K562 (cell line): ENCODE results near the gene RBM20. TPM values are rescaled to one million over a fixed set of nuclear protein-coding genes. Genes with fewer than 3 reads are reported as not detected.

ENCODE experiments used
- ATAC-seq: fragments of 200-7000 bp; cut with Tn5 transposase; 3 replicates; pipeline ENCODE4 v1.9.1; 2020; ENCODE audit warnings: moderate library complexity
- BruUV-seq: library from RNA; stranded (reverse); fragments of 400-500 nt; replicated peaks from 2 replicates; lab custom pipeline; 2021; lab: Mats Ljungman, UMichigan
- CTCF ChIA-PET: fragments of 300-600 bp; formaldehyde crosslinking; extraction: SDS; loops from one replicate; lab custom pipeline; 2021; ENCODE audit warnings: low intra/inter-chr PET ratio; lab: Yijun Ruan, JAX
- POLR2A ChIA-PET: fragments of 300-600, 350-650 bp; sonication (Branson Sonifier 250); formaldehyde crosslinking; extraction: SDS; loops from one replicate; lab custom pipeline; 2021; ENCODE audit warnings: antibody characterized with exemption, inconsistent platforms; lab: Yijun Ruan, JAX
- DNase-seq, 4 experiments: peaks; one replicate each; pipeline versions ENCODE4 v3.0.0 to v3.0.0-alpha.2; 2011 to 2018; ENCODE audit warnings: low spot score in 3 of 4, mixed read lengths in 3 of 4; ENCODE audit errors: extremely low read depth in 1 of 4
- FAIRE-seq: peaks from 2 replicates; lab custom pipeline; 2011; peaks lifted over from hg19 to GRCh38; lab: Jason Lieb, UNC
- H2AFZ ChIP-seq: 2 replicates; pipeline ENCODE4 v1.6.0; 2011; ENCODE audit warnings: low read depth, low read length, control low read depth, inconsistent platforms
- H3K27ac ChIP-seq: fragments of 200-600 bp; 3 replicates; pipeline ENCODE4 v1.8.0; 2011; ENCODE audit warnings: low read depth, mild to moderate bottlenecking, control low read depth, inconsistent platforms, low read length, moderate library complexity, mixed read lengths; ENCODE audit errors: extremely low read depth
- H3K27me3 ChIP-seq, 2 experiments: fragments of 300-600 bp in 1 of 2; 2 replicates in 1 of 2; 3 replicates in 1 of 2; pipeline versions ENCODE4 v1.6.0 to v1.8.0; 2011; ENCODE audit warnings: inconsistent platforms in 2 of 2, low read length in 2 of 2, mild to moderate bottlenecking in 1 of 2, mixed read lengths in 1 of 2, moderate library complexity in 1 of 2; ENCODE audit not compliant: control insufficient read depth in 2 of 2, insufficient read depth in 2 of 2
- H3K36me3 ChIP-seq: fragments of 300-600 bp; 3 replicates; pipeline ENCODE4 v1.8.0; 2011; ENCODE audit warnings: mild to moderate bottlenecking, low read length, inconsistent platforms; ENCODE audit not compliant: control insufficient read depth, insufficient read depth
- H3K4me1 ChIP-seq, 2 experiments: fragments of 200-600 bp in 1 of 2; replicated peaks in 1 of 2; 2 replicates in 1 of 2; 3 replicates in 1 of 2; pipeline versions ENCODE4 v1.5.1 to v1.8.0; 2011; ENCODE audit warnings: inconsistent platforms in 2 of 2, low read length in 2 of 2, mild to moderate bottlenecking in 1 of 2, mixed read lengths in 1 of 2, moderate library complexity in 1 of 2; ENCODE audit not compliant: control insufficient read depth in 2 of 2, insufficient read depth in 2 of 2
- H3K4me2 ChIP-seq: 2 replicates; pipeline ENCODE4 v1.6.1; 2011; ENCODE audit warnings: low read length, control low read depth, inconsistent platforms, mixed read lengths; ENCODE audit not compliant: insufficient read depth
- H3K4me3 ChIP-seq: fragments of 200-600 bp; sonication (generic), shearing (Covaris generic); 2 replicates; pipeline ENCODE4 v1.5.1; 2016; ENCODE audit warnings: control low read depth, inconsistent platforms
- H3K79me2 ChIP-seq: fragments of 200-600 bp; 3 replicates; pipeline ENCODE4 v1.8.0; 2011; ENCODE audit warnings: low read length, inconsistent platforms; ENCODE audit not compliant: control insufficient read depth, insufficient read depth
- H3K9ac ChIP-seq, 2 experiments: 2 replicates each; pipeline versions ENCODE4 v1.6.0 to v1.6.1; 2011; ENCODE audit warnings: low read depth in 2 of 2, low read length in 2 of 2, control low read depth in 1 of 2, inconsistent platforms in 1 of 2, mild to moderate bottlenecking in 1 of 2, mixed read lengths in 1 of 2; ENCODE audit not compliant: insufficient read depth in 1 of 2
- H3K9me1 ChIP-seq: one replicate; pipeline ENCODE4 v1.6.0; 2011; ENCODE audit warnings: inconsistent platforms, mild to moderate bottlenecking, low read length, moderate library complexity; ENCODE audit not compliant: control insufficient read depth, insufficient read depth
- H3K9me3 ChIP-seq: replicated peaks from 2 replicates; pipeline ENCODE4 v1.5.1; 2011; ENCODE audit warnings: low read depth, low read length, inconsistent platforms; ENCODE audit not compliant: control insufficient read depth, insufficient read depth
- H4K20me1 ChIP-seq: replicated peaks from 2 replicates; pipeline ENCODE4 v1.6.1; 2011; ENCODE audit warnings: low read length, inconsistent platforms, mixed read lengths; ENCODE audit not compliant: control insufficient read depth, insufficient read depth
- BACH1 ChIP-seq: fragments of 200-800 bp; sonication (Bioruptor generic); IDR thresholded peaks from 2 replicates; pipeline ENCODE4 v1.6.1; 2016; ENCODE audit warnings: missing genetic modification characterization, missing compliant biosample characterization
- CCAR2 ChIP-seq: fragments of 200-400 bp; formaldehyde crosslinking; IDR thresholded peaks from 2 replicates; pipeline ENCODE4 v1.6.1; 2017; ENCODE audit warnings: mild to moderate bottlenecking, low read depth, low read length
- FOXJ2 ChIP-seq: fragments of 200-800 bp; sonication (Bioruptor generic); IDR thresholded peaks from 2 replicates; pipeline ENCODE4 v1.6.1; 2016; ENCODE audit warnings: missing genetic modification characterization, missing compliant biosample characterization
- IRF2 ChIP-seq: sonication (generic); formaldehyde crosslinking; IDR thresholded peaks from 2 replicates; pipeline ENCODE4 v1.8.1; 2022; ENCODE audit warnings: mild to moderate bottlenecking, missing genetic modification reagents
- L3MBTL2 ChIP-seq: fragments of 450-650 bp; IDR thresholded peaks from 2 replicates; pipeline ENCODE4 v1.6.1; 2016; ENCODE audit warnings: mild to moderate bottlenecking, moderate library complexity
- MAZ ChIP-seq, 2 experiments: fragments of 450-650 bp in 1 of 2; sonication (generic) in 1 of 2; formaldehyde crosslinking; IDR thresholded peaks in 1 of 2; conservative IDR thresholded peaks in 1 of 2; 2 replicates each; pipeline versions ENCODE4 v1.4.0 to v1.5.0; 2020; ENCODE audit warnings: mild to moderate bottlenecking in 1 of 2, missing genetic modification reagents in 1 of 2
- NR2C1 ChIP-seq, 2 experiments: fragments of 450-650 bp; IDR thresholded peaks; 2 replicates each; pipeline ENCODE4 v1.6.1; 2017; ENCODE audit warnings: mild to moderate bottlenecking in 2 of 2, antibody characterized with exemption in 1 of 2, inconsistent platforms in 1 of 2, missing compliant biosample characterization in 1 of 2, missing genetic modification characterization in 1 of 2
- POLR2AphosphoS5 ChIP-seq: IDR thresholded peaks from 2 replicates; pipeline ENCODE4 v1.6.1; 2011; ENCODE audit warnings: mild to moderate bottlenecking, low read depth, low read length, moderate library complexity; ENCODE audit not compliant: control insufficient read depth, insufficient read depth
- RBM34 ChIP-seq: fragments of 200-400 bp; formaldehyde crosslinking; IDR thresholded peaks from 2 replicates; pipeline ENCODE4 v1.6.1; 2018; ENCODE audit warnings: low read length, borderline replicate concordance; ENCODE audit not compliant: insufficient read depth
- SAP30 ChIP-seq: fragments of 200-600 bp; sonication (generic); IDR thresholded peaks from 2 replicates; pipeline ENCODE4 v1.6.1; 2012; ENCODE audit warnings: borderline replicate concordance, low read depth, mild to moderate bottlenecking, moderate library complexity, low read length, control low read depth, inconsistent platforms; ENCODE audit not compliant: insufficient read depth, poor library complexity, severe bottlenecking
- ZNF175 ChIP-seq: fragments of 200-800 bp; sonication (Bioruptor generic); IDR thresholded peaks from 2 replicates; pipeline ENCODE4 v1.6.1; 2016; ENCODE audit warnings: low read depth, mild to moderate bottlenecking, missing genetic modification characterization, missing compliant biosample characterization
- ZNF507 ChIP-seq: conservative IDR thresholded peaks from 2 replicates; pipeline ENCODE4 v1.6.1; 2017; ENCODE audit warnings: missing genetic modification characterization, missing compliant biosample characterization
- ZNF584 ChIP-seq: fragments of 200-800 bp; sonication (Bioruptor generic); IDR thresholded peaks from 2 replicates; pipeline ENCODE4 v1.6.1; 2016; ENCODE audit warnings: low read depth, mild to moderate bottlenecking, missing genetic modification characterization, missing compliant biosample characterization
- ZNF668 ChIP-seq: fragments of 250-450 bp; sonication (Bioruptor Pico); IDR thresholded peaks from 2 replicates; pipeline ENCODE4 v1.8.0; 2022; ENCODE audit warnings: mild to moderate bottlenecking, inconsistent platforms
- WGBS: fragments of 100-300 bp; shearing (Covaris generic); methylation state at CpG from one replicate; pipeline ENCODE4 v1.1.6; 2016; ENCODE audit warnings: low coverage, mixed read lengths; ENCODE audit not compliant: insufficient coverage; ENCODE audit errors: missing lambda C conversion rate; 5-methylcytosine and 5-hydroxymethylcytosine counted together
- in situ Hi-C: fragments of 300-500 bp; cut with MboI; formaldehyde crosslinking; loops from 4 replicates; pipeline ENCODE4 v1.15.0; 2018; ENCODE audit warnings: inconsistent platforms, mixed read lengths
- intact Hi-C: fragments of 100-400 bp; cut with micrococcal nuclease; formaldehyde crosslinking; loops from 2 replicates; pipeline ENCODE4 v1.14.2; 2022
- polyA plus RNA-seq, 8 experiments: library from polyadenylated mRNA; depleted of rRNA in 4 of 8; stranded (reverse) in 5 of 8; unstranded in 3 of 8; fragments of >200 nt; fragmentation: Nextera tagmentation in 2 of 8; fragmentation: Illumina TruSeq in 1 of 8; extraction: Ambion mirVana in 2 of 8; extraction: Trizol in 1 of 8; gene quantifications; 2 replicates each; pipeline versions ENCODE4 v1.2.1 to v1.2.3, GENCODE V29; 2011 to 2014; ENCODE audit warnings: inconsistent platforms in 1 of 8, missing spikeins in 1 of 8
- total RNA-seq, 7 experiments: library from RNA; depleted of rRNA in 6 of 7; stranded (reverse); fragments of >200 nt in 6 of 7; fragmentation: Illumina TruSeq in 2 of 7; extraction: Trizol in 2 of 7; gene quantifications; 2 replicates each; pipeline versions ENCODE4 v1.2.1 to v1.2.3, GENCODE V29; 2011 to 2021; ENCODE audit warnings: low replicate concordance in 1 of 7
- TF ChIP-seq, protein P1 (sequence below): sonication (generic); formaldehyde crosslinking; IDR thresholded peaks from 2 replicates; pipeline ENCODE4 v1.8.0; 2022; ENCODE audit warnings: mild to moderate bottlenecking, missing genetic modification reagents
- TF ChIP-seq, protein P2 (sequence below): sonication (generic); formaldehyde crosslinking; IDR thresholded peaks from 2 replicates; pipeline ENCODE4 v1.8.0; 2022; ENCODE audit warnings: missing genetic modification reagents, mild to moderate bottlenecking, borderline replicate concordance
- TF ChIP-seq, protein P3 (sequence below): fragments of 250-450 bp; sonication (Bioruptor Pico); IDR thresholded peaks from 2 replicates; pipeline ENCODE4 v1.4.0; 2020; ENCODE audit warnings: mild to moderate bottlenecking, moderate library complexity, borderline replicate concordance

The RBM20 gene
- total and polyA plus RNA-seq, 9 of the 15 experiments (the other 6 are each of a cell fraction or from before 2014, with no cell fraction given), result 0.63 to 5.7 (median 3.2) TPM

DNA sequence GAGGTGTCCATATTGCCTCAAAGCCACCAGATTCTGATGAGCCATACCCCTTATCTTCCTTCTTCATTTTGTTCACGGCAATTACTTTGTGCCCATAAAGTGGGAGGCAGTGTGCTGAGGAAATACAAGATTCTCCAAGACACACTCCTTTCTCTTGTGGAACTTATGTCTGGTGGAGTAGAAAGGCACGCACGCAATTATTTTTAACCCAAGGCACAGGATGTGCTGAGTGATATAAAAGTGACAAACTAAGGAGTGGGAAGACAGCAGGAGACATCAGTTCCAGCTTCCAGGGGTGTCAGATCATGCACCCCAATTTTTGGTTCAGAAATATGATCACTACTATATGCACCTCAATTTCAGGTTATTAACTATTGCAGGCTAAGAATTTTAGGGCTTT, 132.9 kb downstream of the RBM20 start:
- 55% methylated on average over 3 of the region's 3 CpGs for WGBS
- H3K9me3 ChIP-seq, result no peaks in the 10 kb centered on the region
- POLR2A ChIA-PET, result no interaction called here
- H3K4me3 ChIP-seq, result no peak overlapping the region
- no peak overlapping the region for H2AFZ ChIP-seq
- no peaks in the 10 kb centered on the region for H4K20me1 ChIP-seq
- DNase-seq (no peak), ATAC-seq (no peak), FAIRE-seq (no peak)
- BruUV-seq, result no TSS peak
- H3K9me1 ChIP-seq, result peaks cover 2% of the 10 kb centered on the region
- no peak overlapping the region for H3K9ac ChIP-seq
- no peak overlapping the region for H3K27ac ChIP-seq
- CTCF ChIA-PET, result no interaction called here
- H3K36me3 ChIP-seq, result peaks cover 5% of the 10 kb centered on the region; the same call in 2 of the 3 replicates
- H3K4me2 ChIP-seq, result no peak overlapping the region
- intact Hi-C loops, result loop anchor here (10.0 kb wide), 1 partner anchor 462 kb away; no protein-coding TSS in a partner anchor
- H3K4me1 ChIP-seq, result peaks cover 22 to 56% of the 10 kb centered on the region in 2 experiments
- in situ Hi-C loops, result no loop called here
- no peaks in the 10 kb centered on the region for H3K27me3 ChIP-seq
- H3K79me2 ChIP-seq, result peaks cover 18% of the 10 kb centered on the region; the same call in 2 of the 3 replicates
- no peak for TF ChIP-seq IRF2 (CRISPR knock-in tag)
- no peak for TF ChIP-seq POLR2AphosphoS5
- no peak for TF ChIP-seq L3MBTL2
- no peak for TF ChIP-seq FOXJ2 (tag)
- no peak for TF ChIP-seq BACH1 (tag)
- TF ChIP-seq, protein P1, sequence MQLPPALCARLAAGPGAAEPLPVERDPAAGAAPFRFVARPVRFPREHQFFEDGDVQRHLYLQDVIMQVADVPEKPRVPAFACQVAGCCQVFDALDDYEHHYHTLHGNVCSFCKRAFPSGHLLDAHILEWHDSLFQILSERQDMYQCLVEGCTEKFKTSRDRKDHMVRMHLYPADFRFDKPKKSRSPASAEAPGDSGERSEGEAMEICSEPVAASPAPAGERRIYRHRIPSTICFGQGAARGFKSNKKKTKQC (CRISPR knock-in tag), result no peak
- TF ChIP-seq, protein P2, sequence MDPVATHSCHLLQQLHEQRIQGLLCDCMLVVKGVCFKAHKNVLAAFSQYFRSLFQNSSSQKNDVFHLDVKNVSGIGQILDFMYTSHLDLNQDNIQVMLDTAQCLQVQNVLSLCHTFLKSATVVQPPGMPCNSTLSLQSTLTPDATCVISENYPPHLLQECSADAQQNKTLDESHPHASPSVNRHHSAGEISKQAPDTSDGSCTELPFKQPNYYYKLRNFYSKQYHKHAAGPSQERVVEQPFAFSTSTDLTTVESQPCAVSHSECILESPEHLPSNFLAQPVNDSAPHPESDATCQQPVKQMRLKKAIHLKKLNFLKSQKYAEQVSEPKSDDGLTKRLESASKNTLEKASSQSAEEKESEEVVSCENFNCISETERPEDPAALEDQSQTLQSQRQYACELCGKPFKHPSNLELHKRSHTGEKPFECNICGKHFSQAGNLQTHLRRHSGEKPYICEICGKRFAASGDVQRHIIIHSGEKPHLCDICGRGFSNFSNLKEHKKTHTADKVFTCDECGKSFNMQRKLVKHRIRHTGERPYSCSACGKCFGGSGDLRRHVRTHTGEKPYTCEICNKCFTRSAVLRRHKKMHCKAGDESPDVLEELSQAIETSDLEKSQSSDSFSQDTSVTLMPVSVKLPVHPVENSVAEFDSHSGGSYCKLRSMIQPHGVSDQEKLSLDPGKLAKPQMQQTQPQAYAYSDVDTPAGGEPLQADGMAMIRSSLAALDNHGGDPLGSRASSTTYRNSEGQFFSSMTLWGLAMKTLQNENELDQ (CRISPR knock-in tag), result no peak
- no peak for TF ChIP-seq RBM34
- TF ChIP-seq CCAR2, result no peak
- no peak for TF ChIP-seq MAZ (CRISPR knock-in tag; conservative IDR thresholded peaks at IDR 0.05 in 1 of 2, IDR thresholded peaks at IDR 0.05 in 1 of 2)
- TF ChIP-seq, protein P3, sequence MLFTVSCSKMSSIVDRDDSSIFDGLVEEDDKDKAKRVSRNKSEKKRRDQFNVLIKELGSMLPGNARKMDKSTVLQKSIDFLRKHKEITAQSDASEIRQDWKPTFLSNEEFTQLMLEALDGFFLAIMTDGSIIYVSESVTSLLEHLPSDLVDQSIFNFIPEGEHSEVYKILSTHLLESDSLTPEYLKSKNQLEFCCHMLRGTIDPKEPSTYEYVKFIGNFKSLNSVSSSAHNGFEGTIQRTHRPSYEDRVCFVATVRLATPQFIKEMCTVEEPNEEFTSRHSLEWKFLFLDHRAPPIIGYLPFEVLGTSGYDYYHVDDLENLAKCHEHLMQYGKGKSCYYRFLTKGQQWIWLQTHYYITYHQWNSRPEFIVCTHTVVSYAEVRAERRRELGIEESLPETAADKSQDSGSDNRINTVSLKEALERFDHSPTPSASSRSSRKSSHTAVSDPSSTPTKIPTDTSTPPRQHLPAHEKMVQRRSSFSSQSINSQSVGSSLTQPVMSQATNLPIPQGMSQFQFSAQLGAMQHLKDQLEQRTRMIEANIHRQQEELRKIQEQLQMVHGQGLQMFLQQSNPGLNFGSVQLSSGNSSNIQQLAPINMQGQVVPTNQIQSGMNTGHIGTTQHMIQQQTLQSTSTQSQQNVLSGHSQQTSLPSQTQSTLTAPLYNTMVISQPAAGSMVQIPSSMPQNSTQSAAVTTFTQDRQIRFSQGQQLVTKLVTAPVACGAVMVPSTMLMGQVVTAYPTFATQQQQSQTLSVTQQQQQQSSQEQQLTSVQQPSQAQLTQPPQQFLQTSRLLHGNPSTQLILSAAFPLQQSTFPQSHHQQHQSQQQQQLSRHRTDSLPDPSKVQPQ (CRISPR knock-in tag), result no peak
- no peak for TF ChIP-seq SAP30
- no peak for TF ChIP-seq ZNF175 (CRISPR knock-in tag)
- no peak for TF ChIP-seq ZNF507
- no peak for TF ChIP-seq NR2C1 (IDR thresholded peaks at IDR 0.05)
- no peak for TF ChIP-seq NR2C1 (tag; IDR thresholded peaks at IDR 0.05)
- no peak for TF ChIP-seq ZNF668
- TF ChIP-seq ZNF584 (CRISPR knock-in tag), result no peak
